ENCODE results near the gene TPRKB. TPM values are rescaled to one million over a fixed set of nuclear protein-coding genes. Genes with fewer than 3 reads are reported as not detected.
"Not testable (repeated sequence)": the region's sequence is repeated elsewhere in the genome, so short reads cannot be mapped to it uniquely, and the experiment has no call there.

Gene TPRKB
- polyA plus RNA-seq, 4 donors: 59.0 to 110 (median 69.4) TPM

- H3K27ac ChIP-seq (ENCODE audit: low read depth in 1 of 3, low read length in 2 of 3); H3K36me3 ChIP-seq (ENCODE audit: control insufficient read depth in 3 of 3, insufficient read depth in 2 of 3, low read depth in 1 of 3, low read length in 3 of 3); H3K9me3 ChIP-seq (ENCODE audit: control insufficient read depth in 2 of 2, insufficient read depth in 1 of 2, low read depth in 1 of 2, low read length in 1 of 2); H3K27me3 ChIP-seq (ENCODE audit: control insufficient read depth in 3 of 3, insufficient read depth in 3 of 3, low read length in 3 of 3); H3K4me3 ChIP-seq (ENCODE audit: low read depth in 1 of 3, low read length in 3 of 3); FAIRE-seq: not testable (repeated sequence)
- H3K4me1 ChIP-seq (ENCODE audit: control insufficient read depth in 3 of 3, insufficient read depth in 2 of 3, low read depth in 1 of 3, low read length in 2 of 3): peaks cover 0 to 21% (median 3%) of the 10 kb centered on the region in 3 donors
- DNase-seq: peak; percentile 52 to 73
- 8 to 66% (median 44%) methylated on average over 1 of the region's 1 CpG for WGBS, 3 donors
These were observed 40.2 kb downstream of the TPRKB start for GRCh38 chr2:73696985-73697384.

- WGBS, 3 donors: 76 to 90% (median 83%) methylated on average over 3 of the region's 3 CpGs
- H3K4me3 ChIP-seq (ENCODE audit: low read depth in 1 of 3, low read length in 3 of 3); H3K27me3 ChIP-seq (ENCODE audit: control insufficient read depth in 3 of 3, insufficient read depth in 3 of 3, low read length in 3 of 3); DNase-seq; FAIRE-seq; H3K9me3 ChIP-seq (ENCODE audit: control insufficient read depth in 2 of 2, insufficient read depth in 1 of 2, low read depth in 1 of 2, low read length in 1 of 2); H3K27ac ChIP-seq (ENCODE audit: low read depth in 1 of 3, low read length in 2 of 3); H3K36me3 ChIP-seq (ENCODE audit: control insufficient read depth in 3 of 3, insufficient read depth in 2 of 3, low read depth in 1 of 3, low read length in 3 of 3): not testable (repeated sequence)
- H3K4me1 ChIP-seq (ENCODE audit: control insufficient read depth in 3 of 3, insufficient read depth in 2 of 3, low read depth in 1 of 3, low read length in 2 of 3): peaks cover 0 to 18% (median 3%) of the 10 kb centered on the region in 3 donors
These were observed 40.6 kb downstream of the TPRKB start for GRCh38 chr2:73696521-73696920.

DNA sequence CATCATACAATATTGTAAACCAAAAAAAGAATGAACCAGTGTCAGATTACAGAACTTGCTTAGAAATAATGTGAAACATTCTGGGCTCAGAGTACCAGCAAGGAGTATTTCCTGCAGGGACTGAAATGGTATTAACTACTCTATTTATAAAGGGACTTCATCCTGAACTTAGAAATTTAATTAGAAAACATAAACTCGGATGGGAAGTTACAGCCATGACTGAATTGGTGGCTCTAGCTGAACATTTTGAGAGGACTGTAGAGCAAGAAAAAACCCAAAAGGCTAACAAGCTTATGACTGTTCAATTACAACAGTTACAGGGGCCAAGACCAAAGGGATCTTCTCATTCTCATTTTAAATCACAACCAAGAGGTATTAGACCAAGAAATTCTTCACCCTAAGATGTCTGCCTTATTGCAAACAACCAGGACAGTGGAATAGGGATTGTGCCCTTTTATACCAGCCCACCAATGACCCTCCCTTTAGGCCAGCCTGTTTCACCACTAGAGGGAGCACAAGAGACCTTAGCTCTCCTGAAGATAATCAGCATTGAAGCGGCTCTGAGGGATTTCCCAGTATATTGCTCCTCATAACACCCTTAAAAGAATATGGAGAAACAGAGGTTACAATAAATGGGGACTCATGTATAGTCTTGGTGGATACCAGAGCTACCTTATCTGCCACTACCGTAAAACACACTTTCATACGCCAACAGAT, 46.6 kb downstream of the TPRKB start:
- not testable (repeated sequence) for FAIRE-seq
- peak; percentile 23 to 33 for DNase-seq
- 30 to 58% (median 48%) methylated on average over 2 to 4 of the region's 4 CpGs for WGBS, 3 donors

DNA sequence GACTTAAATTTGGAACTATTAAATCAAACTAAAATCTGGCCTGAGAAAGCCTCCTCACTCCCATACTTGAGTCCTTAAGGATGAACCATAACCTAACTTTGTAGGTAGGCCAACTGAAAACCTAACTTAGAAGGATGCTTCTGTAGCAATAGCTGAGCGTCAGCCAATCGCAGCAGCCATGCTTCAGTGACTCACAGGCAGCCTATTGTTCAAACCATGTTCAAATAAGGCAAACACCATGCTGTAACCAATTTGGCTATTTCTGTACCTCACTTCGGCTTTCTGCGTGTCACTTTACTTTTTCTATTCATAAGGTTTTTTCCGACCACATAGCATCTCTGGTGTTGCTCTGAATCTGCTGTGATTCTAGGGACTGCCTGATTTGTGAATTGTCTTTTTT, 48.7 kb downstream of the TPRKB start:
- DNase-seq: not testable (repeated sequence)

More for the DNA sequence above, 46.6 kb downstream of the TPRKB start:
- H3K4me3 ChIP-seq (ENCODE audit: low read depth in 1 of 3, low read length in 3 of 3); H3K36me3 ChIP-seq (ENCODE audit: control insufficient read depth in 3 of 3, insufficient read depth in 2 of 3, low read depth in 1 of 3, low read length in 3 of 3); H3K27me3 ChIP-seq (ENCODE audit: control insufficient read depth in 3 of 3, insufficient read depth in 3 of 3, low read length in 3 of 3); H3K9me3 ChIP-seq (ENCODE audit: control insufficient read depth in 2 of 2, insufficient read depth in 1 of 2, low read depth in 1 of 2, low read length in 1 of 2); H3K27ac ChIP-seq (ENCODE audit: low read depth in 1 of 3, low read length in 2 of 3): not testable (repeated sequence)
- H3K4me1 ChIP-seq (ENCODE audit: control insufficient read depth in 3 of 3, insufficient read depth in 2 of 3, low read depth in 1 of 3, low read length in 2 of 3): peaks cover 0 to 11% (median 0%) of the 10 kb centered on the region in 3 donors

DNA sequence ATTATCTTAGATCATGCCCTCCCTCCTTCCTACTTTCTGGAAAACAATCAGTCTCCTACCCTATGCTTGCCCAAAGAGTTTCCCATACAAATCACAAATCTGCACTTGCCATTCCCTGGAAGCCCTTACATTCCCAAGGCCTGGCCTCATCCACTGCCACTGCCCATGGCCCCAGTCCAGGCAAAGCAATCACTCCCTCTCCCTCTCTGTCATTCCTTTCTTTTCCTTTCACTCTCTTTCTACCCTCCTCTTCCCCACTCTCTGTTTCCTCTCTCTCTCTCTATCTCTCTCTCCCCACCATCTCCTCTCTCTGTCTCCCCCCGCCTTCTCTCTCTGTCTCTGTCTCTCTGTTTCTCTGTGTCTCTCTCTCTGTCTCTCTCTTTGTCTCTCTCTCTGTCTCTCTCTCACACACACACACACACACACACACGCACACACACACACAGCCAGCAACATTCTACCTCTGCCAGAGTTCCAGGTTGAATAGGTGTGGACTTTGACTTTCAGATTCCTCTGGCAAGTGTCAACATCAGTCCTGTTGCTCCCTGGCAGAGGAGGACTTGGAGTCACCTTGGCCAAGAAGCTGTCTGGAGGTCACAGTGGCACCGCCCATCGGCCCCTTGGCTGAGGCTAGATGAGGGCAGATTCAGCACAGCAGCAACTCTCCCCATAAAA, 51.2 kb downstream of the TPRKB start:
- H3K4me3 ChIP-seq (ENCODE audit: low read depth in 1 of 3, low read length in 3 of 3): no peak overlapping the region
- peak; percentile 82 to 95 for DNase-seq
- H3K36me3 ChIP-seq (ENCODE audit: control insufficient read depth in 3 of 3, insufficient read depth in 2 of 3, low read depth in 1 of 3, low read length in 3 of 3): no peaks in the 10 kb centered on the region

More for the DNA sequence above, 48.7 kb downstream of the TPRKB start:
- not testable (repeated sequence) for H3K27ac ChIP-seq (ENCODE audit: low read depth in 1 of 3, low read length in 2 of 3); H3K9me3 ChIP-seq (ENCODE audit: control insufficient read depth in 2 of 2, insufficient read depth in 1 of 2, low read depth in 1 of 2, low read length in 1 of 2); H3K4me3 ChIP-seq (ENCODE audit: low read depth in 1 of 3, low read length in 3 of 3); H3K27me3 ChIP-seq (ENCODE audit: control insufficient read depth in 3 of 3, insufficient read depth in 3 of 3, low read length in 3 of 3); H3K36me3 ChIP-seq (ENCODE audit: control insufficient read depth in 3 of 3, insufficient read depth in 2 of 3, low read depth in 1 of 3, low read length in 3 of 3); FAIRE-seq
- H3K4me1 ChIP-seq (ENCODE audit: control insufficient read depth in 3 of 3, insufficient read depth in 2 of 3, low read depth in 1 of 3, low read length in 2 of 3): peaks cover 0 to 12% (median 0%) of the 10 kb centered on the region in 3 donors
- WGBS, 3 donors: 92 to 94% (median 93%) methylated on average over 5 of the region's 5 CpGs

DNA sequence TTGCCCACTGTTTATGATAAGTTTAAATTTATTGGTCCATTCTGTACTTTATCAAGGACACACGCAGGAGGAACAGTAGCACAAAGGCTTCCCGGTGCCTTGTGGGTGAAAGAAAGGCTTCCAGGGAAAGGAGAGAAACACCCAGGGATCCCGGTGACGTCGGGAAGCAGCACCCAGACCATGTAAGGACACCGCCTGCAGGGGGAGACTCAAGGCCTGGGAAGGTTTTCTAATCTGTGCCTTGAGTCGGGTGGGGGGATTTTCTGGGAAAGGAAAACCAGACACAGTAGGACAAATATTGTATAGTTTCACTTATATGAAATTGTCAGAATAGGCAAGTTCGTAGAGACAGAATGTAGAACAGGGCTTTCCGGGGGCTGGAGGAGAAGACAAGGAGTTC, 52.2 kb downstream of the TPRKB start:
- WGBS, 3 donors: 45 to 66% (median 55%) methylated on average over 6 to 9 of the region's 9 CpGs
- H3K36me3 ChIP-seq (ENCODE audit: control insufficient read depth in 3 of 3, insufficient read depth in 2 of 3, low read depth in 1 of 3, low read length in 3 of 3); FAIRE-seq; H3K4me3 ChIP-seq (ENCODE audit: low read depth in 1 of 3, low read length in 3 of 3); H3K27me3 ChIP-seq (ENCODE audit: control insufficient read depth in 3 of 3, insufficient read depth in 3 of 3, low read length in 3 of 3); H3K9me3 ChIP-seq (ENCODE audit: control insufficient read depth in 2 of 2, insufficient read depth in 1 of 2, low read depth in 1 of 2, low read length in 1 of 2); H3K27ac ChIP-seq (ENCODE audit: low read depth in 1 of 3, low read length in 2 of 3): not testable (repeated sequence)
- DNase-seq: peak in 1 of 2 donors; percentile 28
- H3K4me1 ChIP-seq (ENCODE audit: control insufficient read depth in 3 of 3, insufficient read depth in 2 of 3, low read depth in 1 of 3, low read length in 2 of 3): peaks cover 0 to 12% (median 0%) of the 10 kb centered on the region in 3 donors

More for the DNA sequence above, 51.2 kb downstream of the TPRKB start:
- Histone ChIP-seq H3K27me3 (ENCODE audit: control insufficient read depth in 3 of 3, insufficient read depth in 3 of 3, low read length in 3 of 3) (no peaks in the 10 kb centered on the region), H3K9me3 (ENCODE audit: control insufficient read depth in 2 of 2, insufficient read depth in 1 of 2, low read depth in 1 of 2, low read length in 1 of 2) (no peaks in the 10 kb centered on the region), H3K4me1 (ENCODE audit: control insufficient read depth in 3 of 3, insufficient read depth in 2 of 3, low read depth in 1 of 3, low read length in 2 of 3) (peaks cover 0 to 12% (median 0%) of the 10 kb centered on the region in 3 donors), H3K27ac (ENCODE audit: low read depth in 1 of 3, low read length in 2 of 3) (peak overlapping the region in 2 of 3 donors; percentile 84)
- FAIRE-seq: no peak
- WGBS, 3 donors: 24 to 71% (median 43%) methylated on average over 4 of the region's 4 CpGs

GRCh38 chr2:73684325-73684724, 52.8 kb downstream of the TPRKB start:
- H3K36me3 ChIP-seq (ENCODE audit: control insufficient read depth in 3 of 3, insufficient read depth in 2 of 3, low read depth in 1 of 3, low read length in 3 of 3); H3K27ac ChIP-seq (ENCODE audit: low read depth in 1 of 3, low read length in 2 of 3); H3K27me3 ChIP-seq (ENCODE audit: control insufficient read depth in 3 of 3, insufficient read depth in 3 of 3, low read length in 3 of 3); FAIRE-seq; H3K4me3 ChIP-seq (ENCODE audit: low read depth in 1 of 3, low read length in 3 of 3); DNase-seq; H3K9me3 ChIP-seq (ENCODE audit: control insufficient read depth in 2 of 2, insufficient read depth in 1 of 2, low read depth in 1 of 2, low read length in 1 of 2): not testable (repeated sequence)
- WGBS, 3 donors: 75 to 95% (median 76%) methylated on average over 1 of the region's 1 CpG
- peaks cover 0 to 12% (median 0%) of the 10 kb centered on the region in 3 donors for H3K4me1 ChIP-seq (ENCODE audit: control insufficient read depth in 3 of 3, insufficient read depth in 2 of 3, low read depth in 1 of 3, low read length in 2 of 3)

GRCh38 chr2:73679951-73680571, 57.1 kb downstream of the TPRKB start:
- DNase-seq: peak; percentile 56 to 57
- not testable (repeated sequence) for H3K9me3 ChIP-seq (ENCODE audit: control insufficient read depth in 2 of 2, insufficient read depth in 1 of 2, low read depth in 1 of 2, low read length in 1 of 2); H3K27ac ChIP-seq (ENCODE audit: low read depth in 1 of 3, low read length in 2 of 3); FAIRE-seq; H3K36me3 ChIP-seq (ENCODE audit: control insufficient read depth in 3 of 3, insufficient read depth in 2 of 3, low read depth in 1 of 3, low read length in 3 of 3); H3K27me3 ChIP-seq (ENCODE audit: control insufficient read depth in 3 of 3, insufficient read depth in 3 of 3, low read length in 3 of 3); H3K4me3 ChIP-seq (ENCODE audit: low read depth in 1 of 3, low read length in 3 of 3); H3K4me1 ChIP-seq (ENCODE audit: control insufficient read depth in 3 of 3, insufficient read depth in 2 of 3, low read depth in 1 of 3, low read length in 2 of 3)
- WGBS, 3 donors: 23 to 28% (median 24%) methylated on average over 5 of the region's 5 CpGs
